Stimulated activated CD4-positive, alpha-beta T cell treated with anti-CD3 and anti-CD28 coated beads, Interleukin-4, amount 100 ng/mL, for 48 hours (primary cell): Measurements from ENCODE around the gene CRADD.
"Not testable (repeated sequence)": the region's sequence is repeated elsewhere in the genome, so short reads cannot be mapped to it uniquely, and the experiment has no call there.

Experiments used
- DNase-seq, 2 donors: peaks; one replicate each; pipeline ENCODE4 v3.0.0-alpha.2; 2020; ENCODE audit warnings: low read depth in 2 of 2

Gene CRADD

GRCh38 chr12:93737457-93738198, 60.5 kb downstream of the CRADD start:
- no peak for DNase-seq

GRCh38 chr12:93738199-93739058, 61.3 kb downstream of the CRADD start:
- no peak for DNase-seq

- no peak for DNase-seq
These were observed 63.6 kb downstream of the CRADD start for GRCh38 chr12:93740751-93741150.

GRCh38 chr12:93741659-93742109, 64.5 kb downstream of the CRADD start:
- DNase-seq: no peak

- peak; percentile 24 to 62 for DNase-seq
These were observed 65.1 kb downstream of the CRADD start for GRCh38 chr12:93742110-93742934.

GRCh38 chr12:93743229-93743998, 66.2 kb downstream of the CRADD start:
- DNase-seq: no peak

- no peak for DNase-seq
These were observed 67.0 kb downstream of the CRADD start for GRCh38 chr12:93743999-93744689.

- DNase-seq: no peak
These were observed 68.1 kb downstream of the CRADD start for GRCh38 chr12:93745286-93745685.

GRCh38 chr12:93746572-93747168, 69.5 kb downstream of the CRADD start:
- DNase-seq: no peak

GRCh38 chr12:93748672-93749383, 71.7 kb downstream of the CRADD start:
- DNase-seq: no peak

GRCh38 chr12:93749515-93749914, 72.3 kb downstream of the CRADD start:
- DNase-seq: no peak

GRCh38 chr12:93750056-93750455, 72.9 kb downstream of the CRADD start:
- DNase-seq: no peak

GRCh38 chr12:93751864-93752610, 74.9 kb downstream of the CRADD start:
- no peak for DNase-seq

- no peak for DNase-seq
These were observed 76.1 kb downstream of the CRADD start for GRCh38 chr12:93753285-93753684.

GRCh38 chr12:93753838-93754429, 76.8 kb downstream of the CRADD start:
- DNase-seq: no peak

- not testable (repeated sequence) for DNase-seq
These were observed 77.7 kb downstream of the CRADD start for GRCh38 chr12:93754859-93755258.

- DNase-seq: no peak
These were observed 79.1 kb downstream of the CRADD start for GRCh38 chr12:93756288-93756687.
